K562 (cell line): Measurements from ENCODE around the gene ARFGEF2. TPM values are rescaled to one million over a fixed set of nuclear protein-coding genes. Genes with fewer than 3 reads are reported as not detected.
A peak's percentile ranks its signal among the peaks of the same experiment; 100 is the strongest.

Experiments used
- ATAC-seq: fragments of 200-7000 bp; cut with Tn5 transposase; 3 replicates; pipeline ENCODE4 v1.9.1; 2020; ENCODE audit warnings: moderate library complexity
- BruUV-seq: library from RNA; stranded (reverse); fragments of 400-500 nt; replicated peaks from 2 replicates; lab custom pipeline; 2021; lab: Mats Ljungman, UMichigan
- CTCF ChIA-PET: fragments of 300-600 bp; formaldehyde crosslinking; extraction: SDS; loops from one replicate; lab custom pipeline; 2021; ENCODE audit warnings: low intra/inter-chr PET ratio; lab: Yijun Ruan, JAX
- POLR2A ChIA-PET: fragments of 300-600, 350-650 bp; sonication (Branson Sonifier 250); formaldehyde crosslinking; extraction: SDS; loops from one replicate; lab custom pipeline; 2021; ENCODE audit warnings: antibody characterized with exemption, inconsistent platforms; lab: Yijun Ruan, JAX
- DNase-seq, 4 experiments: peaks; one replicate each; pipeline versions ENCODE4 v3.0.0 to v3.0.0-alpha.2; 2011 to 2018; ENCODE audit warnings: low spot score in 3 of 4, mixed read lengths in 3 of 4; ENCODE audit errors: extremely low read depth in 1 of 4
- FAIRE-seq: peaks from 2 replicates; lab custom pipeline; 2011; peaks lifted over from hg19 to GRCh38; lab: Jason Lieb, UNC
- H2AFZ ChIP-seq: 2 replicates; pipeline ENCODE4 v1.6.0; 2011; ENCODE audit warnings: low read depth, low read length, control low read depth, inconsistent platforms
- H3K27ac ChIP-seq: fragments of 200-600 bp; 3 replicates; pipeline ENCODE4 v1.8.0; 2011; ENCODE audit warnings: low read depth, mild to moderate bottlenecking, control low read depth, inconsistent platforms, low read length, moderate library complexity, mixed read lengths; ENCODE audit errors: extremely low read depth
- H3K27me3 ChIP-seq, 2 experiments: fragments of 300-600 bp in 1 of 2; 2 replicates in 1 of 2; 3 replicates in 1 of 2; pipeline versions ENCODE4 v1.6.0 to v1.8.0; 2011; ENCODE audit warnings: inconsistent platforms in 2 of 2, low read length in 2 of 2, mild to moderate bottlenecking in 1 of 2, mixed read lengths in 1 of 2, moderate library complexity in 1 of 2; ENCODE audit not compliant: control insufficient read depth in 2 of 2, insufficient read depth in 2 of 2
- H3K36me3 ChIP-seq: fragments of 300-600 bp; 3 replicates; pipeline ENCODE4 v1.8.0; 2011; ENCODE audit warnings: mild to moderate bottlenecking, low read length, inconsistent platforms; ENCODE audit not compliant: control insufficient read depth, insufficient read depth
- H3K4me1 ChIP-seq, 2 experiments: fragments of 200-600 bp in 1 of 2; replicated peaks in 1 of 2; 2 replicates in 1 of 2; 3 replicates in 1 of 2; pipeline versions ENCODE4 v1.5.1 to v1.8.0; 2011; ENCODE audit warnings: inconsistent platforms in 2 of 2, low read length in 2 of 2, mild to moderate bottlenecking in 1 of 2, mixed read lengths in 1 of 2, moderate library complexity in 1 of 2; ENCODE audit not compliant: control insufficient read depth in 2 of 2, insufficient read depth in 2 of 2
- H3K4me2 ChIP-seq: 2 replicates; pipeline ENCODE4 v1.6.1; 2011; ENCODE audit warnings: low read length, control low read depth, inconsistent platforms, mixed read lengths; ENCODE audit not compliant: insufficient read depth
- H3K4me3 ChIP-seq: fragments of 200-600 bp; sonication (generic), shearing (Covaris generic); 2 replicates; pipeline ENCODE4 v1.5.1; 2016; ENCODE audit warnings: control low read depth, inconsistent platforms
- H3K79me2 ChIP-seq: fragments of 200-600 bp; 3 replicates; pipeline ENCODE4 v1.8.0; 2011; ENCODE audit warnings: low read length, inconsistent platforms; ENCODE audit not compliant: control insufficient read depth, insufficient read depth
- H3K9ac ChIP-seq, 2 experiments: 2 replicates each; pipeline versions ENCODE4 v1.6.0 to v1.6.1; 2011; ENCODE audit warnings: low read depth in 2 of 2, low read length in 2 of 2, control low read depth in 1 of 2, inconsistent platforms in 1 of 2, mild to moderate bottlenecking in 1 of 2, mixed read lengths in 1 of 2; ENCODE audit not compliant: insufficient read depth in 1 of 2
- H3K9me1 ChIP-seq: one replicate; pipeline ENCODE4 v1.6.0; 2011; ENCODE audit warnings: inconsistent platforms, mild to moderate bottlenecking, low read length, moderate library complexity; ENCODE audit not compliant: control insufficient read depth, insufficient read depth
- H3K9me3 ChIP-seq: replicated peaks from 2 replicates; pipeline ENCODE4 v1.5.1; 2011; ENCODE audit warnings: low read depth, low read length, inconsistent platforms; ENCODE audit not compliant: control insufficient read depth, insufficient read depth
- H4K20me1 ChIP-seq: replicated peaks from 2 replicates; pipeline ENCODE4 v1.6.1; 2011; ENCODE audit warnings: low read length, inconsistent platforms, mixed read lengths; ENCODE audit not compliant: control insufficient read depth, insufficient read depth
- ILF3 ChIP-seq: fragments of 450-650 bp; IDR thresholded peaks from 2 replicates; pipeline ENCODE4 v1.6.1; 2018; ENCODE audit warnings: antibody characterized with exemption, mild to moderate bottlenecking, moderate library complexity, borderline replicate concordance
- IRF9 ChIP-seq: fragments of 450-650 bp; IDR thresholded peaks from 2 replicates; pipeline ENCODE4 v1.6.1; 2016; ENCODE audit warnings: missing biosample characterization, missing genetic modification characterization
- JUND ChIP-seq, 2 experiments: IDR thresholded peaks; 2 replicates in 1 of 2; 3 replicates in 1 of 2; pipeline ENCODE4 v1.6.1; 2011; ENCODE audit warnings: borderline replicate concordance in 2 of 2, low read depth in 2 of 2, low read length in 2 of 2, improper control_type of control experiment in 1 of 2, missing biosample characterization in 1 of 2, missing genetic modification characterization in 1 of 2, missing genetic modification reagents in 1 of 2
- MYBL2 ChIP-seq, 2 experiments: fragments of 450-650 bp in 1 of 2; sonication (generic) in 1 of 2; formaldehyde crosslinking in 1 of 2; IDR thresholded peaks; 2 replicates each; pipeline versions ENCODE4 v1.6.1 to v1.8.1; 2017 to 2022; ENCODE audit warnings: borderline replicate concordance in 1 of 2, inconsistent platforms in 1 of 2, low read depth in 1 of 2, mild to moderate bottlenecking in 1 of 2, missing genetic modification reagents in 1 of 2, moderate library complexity in 1 of 2
- RBM15 ChIP-seq: fragments of 200-400 bp; formaldehyde crosslinking; IDR thresholded peaks from 2 replicates; pipeline ENCODE4 v1.6.1; 2018; ENCODE audit warnings: mild to moderate bottlenecking, low read length, moderate library complexity; ENCODE audit not compliant: insufficient read depth
- SMARCB1 ChIP-seq: IDR thresholded peaks from 2 replicates; pipeline ENCODE4 v1.6.1; 2011; ENCODE audit warnings: improper control_type of control experiment, low read depth; ENCODE audit not compliant: insufficient read length
- ZNF121 ChIP-seq: sonication (generic); formaldehyde crosslinking; conservative IDR thresholded peaks from 2 replicates; pipeline ENCODE4 v1.8.0; 2022; ENCODE audit warnings: missing genetic modification reagents
- WGBS: fragments of 100-300 bp; shearing (Covaris generic); methylation state at CpG from one replicate; pipeline ENCODE4 v1.1.6; 2016; ENCODE audit warnings: low coverage, mixed read lengths; ENCODE audit not compliant: insufficient coverage; ENCODE audit errors: missing lambda C conversion rate; 5-methylcytosine and 5-hydroxymethylcytosine counted together
- in situ Hi-C: fragments of 300-500 bp; cut with MboI; formaldehyde crosslinking; loops from 4 replicates; pipeline ENCODE4 v1.15.0; 2018; ENCODE audit warnings: inconsistent platforms, mixed read lengths
- intact Hi-C: fragments of 100-400 bp; cut with micrococcal nuclease; formaldehyde crosslinking; loops from 2 replicates; pipeline ENCODE4 v1.14.2; 2022
- polyA plus RNA-seq, 8 experiments: library from polyadenylated mRNA; depleted of rRNA in 4 of 8; stranded (reverse) in 5 of 8; unstranded in 3 of 8; fragments of >200 nt; fragmentation: Nextera tagmentation in 2 of 8; fragmentation: Illumina TruSeq in 1 of 8; extraction: Ambion mirVana in 2 of 8; extraction: Trizol in 1 of 8; gene quantifications; 2 replicates each; pipeline versions ENCODE4 v1.2.1 to v1.2.3, GENCODE V29; 2011 to 2014; ENCODE audit warnings: inconsistent platforms in 1 of 8, missing spikeins in 1 of 8
- total RNA-seq, 7 experiments: library from RNA; depleted of rRNA in 6 of 7; stranded (reverse); fragments of >200 nt in 6 of 7; fragmentation: Illumina TruSeq in 2 of 7; extraction: Trizol in 2 of 7; gene quantifications; 2 replicates each; pipeline versions ENCODE4 v1.2.1 to v1.2.3, GENCODE V29; 2011 to 2021; ENCODE audit warnings: low replicate concordance in 1 of 7

Gene ARFGEF2
- total and polyA plus RNA-seq, 9 of the 15 experiments (the other 6 are each of a cell fraction or from before 2014, with no cell fraction given), result 4.2 to 18.8 (median 13.7) TPM

- TF ChIP-seq MYBL2 (IDR thresholded peaks at IDR 0.05; ENCODE audit: low read depth) (no peak), MYBL2 (CRISPR knock-in tag; IDR thresholded peaks at IDR 0.05; ENCODE audit: borderline replicate concordance) (no peak), SMARCB1 (no peak), IRF9 (tag) (no peak)
Observed at GRCh38 chr20:48924756-48925109, 3.2 kb downstream of the ARFGEF2 start (continued).

DNA sequence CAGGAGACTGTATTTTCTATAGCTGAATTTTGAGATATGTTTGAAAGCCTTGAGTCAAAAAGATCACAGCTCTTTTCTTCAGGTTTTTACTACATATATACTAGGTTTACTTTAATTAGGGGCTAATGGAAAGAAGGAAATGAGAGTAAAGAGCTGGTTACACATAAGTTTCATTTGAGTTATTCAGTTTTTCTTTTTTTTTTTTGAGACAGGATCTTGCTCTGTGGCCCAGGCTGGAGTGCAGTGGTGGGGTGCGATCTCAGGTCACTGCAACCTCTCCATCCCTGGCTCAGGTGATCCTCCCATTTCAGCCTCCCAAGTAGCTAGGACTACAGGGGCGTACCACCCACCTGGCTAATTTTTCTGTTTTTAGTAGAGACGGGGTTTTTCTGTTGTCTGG is 4.8 kb downstream of the ARFGEF2 start:
- no peaks in the 10 kb centered on the region for H3K9me3 ChIP-seq
- H3K4me3 ChIP-seq, result no peak overlapping the region
- no peak overlapping the region for H3K27ac ChIP-seq
- H2AFZ ChIP-seq, result no peak overlapping the region
- H3K9me1 ChIP-seq, result no peaks in the 10 kb centered on the region
- H3K27me3 ChIP-seq, result no peaks in the 10 kb centered on the region
- ChIA-PET POLR2A (interaction anchor here (1.9 kb wide), 1 partner anchor 84 kb away, joined by 4 read pairs; no protein-coding TSS in a partner anchor), CTCF (no interaction called here)
- 97% methylated on average over 3 of the region's 3 CpGs for WGBS
- H3K4me2 ChIP-seq, result no peak overlapping the region
- H3K9ac ChIP-seq, result no peak overlapping the region
- peaks cover 3% of the 10 kb centered on the region; the same call in 1 of the 3 replicates for H3K36me3 ChIP-seq
- TF ChIP-seq ILF3 (no peak), RBM15 (no peak), JUND (IDR thresholded peaks at IDR 0.05; ENCODE audit: borderline replicate concordance, low read depth, low read length) (no peak), JUND (tag; IDR thresholded peaks at IDR 0.05; ENCODE audit: borderline replicate concordance, low read depth, low read length) (no peak), ZNF121 (peak; percentile 56)
- peaks cover 17 to 43% of the 10 kb centered on the region in 2 experiments for H3K4me1 ChIP-seq
- peaks cover 85% of the 10 kb centered on the region for H3K79me2 ChIP-seq
- FAIRE-seq (no peak), DNase-seq (no peak), ATAC-seq (no peak)
- intact Hi-C loops (no loop called here), in situ Hi-C loops (no loop called here)
- peaks cover 8% of the 10 kb centered on the region for H4K20me1 ChIP-seq
- BruUV-seq, result no TSS peak
